ENCODE data around the gene ZNF22. TPM values are rescaled to one million over a fixed set of nuclear protein-coding genes. Genes with fewer than 3 reads are reported as not detected.

The ZNF22 gene
- total and polyA plus RNA-seq, 8 donors = 12.6 to 21.8 (median 19.4) TPM

DNA sequence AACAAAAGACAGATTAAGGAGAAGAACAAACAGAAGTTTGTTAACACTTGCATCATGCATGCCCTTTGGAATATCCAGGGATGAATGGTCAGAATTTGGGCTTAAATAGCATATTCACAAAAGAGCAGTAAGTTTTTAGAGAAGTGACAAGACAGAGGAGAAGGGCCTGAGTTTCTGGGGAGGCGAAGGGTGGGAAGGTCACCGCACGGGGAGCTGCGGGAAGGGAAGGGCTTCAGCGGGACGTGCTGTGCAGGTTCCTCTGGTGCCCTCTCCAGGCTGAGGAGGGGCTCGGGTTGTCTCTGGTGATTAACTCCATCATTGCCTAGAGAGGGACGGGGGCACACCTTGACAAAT, 10.4 kb upstream of the ZNF22 start:
- TF ChIP-seq, protein P1, sequence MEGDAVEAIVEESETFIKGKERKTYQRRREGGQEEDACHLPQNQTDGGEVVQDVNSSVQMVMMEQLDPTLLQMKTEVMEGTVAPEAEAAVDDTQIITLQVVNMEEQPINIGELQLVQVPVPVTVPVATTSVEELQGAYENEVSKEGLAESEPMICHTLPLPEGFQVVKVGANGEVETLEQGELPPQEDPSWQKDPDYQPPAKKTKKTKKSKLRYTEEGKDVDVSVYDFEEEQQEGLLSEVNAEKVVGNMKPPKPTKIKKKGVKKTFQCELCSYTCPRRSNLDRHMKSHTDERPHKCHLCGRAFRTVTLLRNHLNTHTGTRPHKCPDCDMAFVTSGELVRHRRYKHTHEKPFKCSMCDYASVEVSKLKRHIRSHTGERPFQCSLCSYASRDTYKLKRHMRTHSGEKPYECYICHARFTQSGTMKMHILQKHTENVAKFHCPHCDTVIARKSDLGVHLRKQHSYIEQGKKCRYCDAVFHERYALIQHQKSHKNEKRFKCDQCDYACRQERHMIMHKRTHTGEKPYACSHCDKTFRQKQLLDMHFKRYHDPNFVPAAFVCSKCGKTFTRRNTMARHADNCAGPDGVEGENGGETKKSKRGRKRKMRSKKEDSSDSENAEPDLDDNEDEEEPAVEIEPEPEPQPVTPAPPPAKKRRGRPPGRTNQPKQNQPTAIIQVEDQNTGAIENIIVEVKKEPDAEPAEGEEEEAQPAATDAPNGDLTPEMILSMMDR (IDR thresholded peaks at IDR 0.05) = no peak
- H3K36me3 ChIP-seq = no peaks in the 10 kb centered on the region
- H3K9me3 ChIP-seq = no peaks in the 10 kb centered on the region
- DNase-seq (peak in 3 of 6 donors; percentile 37 to 72 (median 63)), FAIRE-seq (no peak), ATAC-seq (peak in 2 of 4 donors; percentile 35 to 50)
- no peaks in the 10 kb centered on the region for H3K27me3 ChIP-seq
- peaks cover 35 to 72% (median 49%) of the 10 kb centered on the region in 3 donors for H3K4me1 ChIP-seq
- H3K4me3 ChIP-seq = peak overlapping the region in 2 of 4 donors; percentile 24 to 37
- intact Hi-C loops (cut with DNase I) = no loop called here
- WGBS, 2 donors = 26 to 31% methylated on average over 8 of the region's 8 CpGs
- peak overlapping the region in 3 of 4 donors; percentile 76 to 79 (median 77) for H3K27ac ChIP-seq

DNA sequence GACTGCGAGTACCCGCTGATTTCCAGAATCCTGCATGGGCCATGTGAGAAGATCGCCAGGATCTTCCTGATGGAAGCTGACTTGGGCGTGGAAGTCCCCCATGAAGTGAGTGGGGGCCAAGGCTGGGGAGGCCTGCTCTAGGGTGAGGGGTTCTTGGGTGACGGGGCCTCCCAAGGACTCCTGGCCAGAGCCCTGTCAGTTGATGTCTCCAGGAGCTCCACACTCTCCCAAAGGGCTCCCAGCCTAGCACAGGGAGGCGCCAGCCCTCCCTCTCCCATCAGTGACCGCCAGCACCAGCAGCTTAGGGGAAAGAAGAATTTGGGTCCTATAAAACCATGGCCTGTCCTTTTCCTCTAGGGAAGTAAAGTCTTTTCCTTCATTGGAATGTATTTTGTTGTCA, 9.8 kb upstream of the ZNF22 start:
- intact Hi-C loops (cut with DNase I) = no loop called here
- FAIRE-seq = no peak
- no peak for ATAC-seq
- Histone ChIP-seq H3K4me3 (peak overlapping the region in 2 of 4 donors; percentile 24 to 37), H3K27me3 (no peaks in the 10 kb centered on the region), H3K9me3 (no peaks in the 10 kb centered on the region), H3K36me3 (no peaks in the 10 kb centered on the region), H3K4me1 (peaks cover 41 to 72% (median 56%) of the 10 kb centered on the region in 3 donors), H3K27ac (peak overlapping the region; percentile 59 to 79 (median 75))
- TF ChIP-seq, protein P1 (IDR thresholded peaks at IDR 0.05) = no peak
- DNase-seq = peak in 2 of 6 donors; percentile 35 to 64
- 94 to 95% methylated on average over 7 of the region's 7 CpGs for WGBS, 2 donors

DNA sequence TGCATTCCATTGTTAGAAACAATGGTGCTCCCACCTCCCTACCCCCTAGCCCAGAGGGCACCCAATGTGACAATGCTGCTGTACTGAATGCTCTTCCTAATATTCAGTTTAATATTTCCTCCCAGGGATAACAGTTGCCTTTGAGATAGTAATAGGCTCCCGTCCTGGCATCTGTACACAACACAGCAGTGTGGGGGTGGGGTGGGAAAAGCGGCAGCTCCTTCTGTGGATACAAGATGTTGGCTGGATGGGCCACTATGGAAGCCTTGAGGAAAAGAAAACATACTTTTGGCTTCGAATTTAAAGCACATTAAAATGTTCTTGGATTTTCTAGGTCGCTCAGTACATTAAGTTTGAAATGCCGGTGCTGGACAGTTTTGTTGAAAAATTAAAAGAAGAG, 9.2 kb upstream of the ZNF22 start:
- DNase-seq (peak; percentile 71 to 84 (median 81)), ATAC-seq (peak; percentile 22 to 51 (median 42)), FAIRE-seq (no peak)
- intact Hi-C loops (cut with DNase I) = no loop called here
- 25 to 33% methylated on average over 5 of the region's 5 CpGs for WGBS, 2 donors
- TF ChIP-seq, protein P1 (IDR thresholded peaks at IDR 0.05) = no peak
- no peaks in the 10 kb centered on the region for H3K36me3 ChIP-seq
- H3K27ac ChIP-seq = peak overlapping the region; percentile 59 to 79 (median 75)
- peak overlapping the region in 1 of 4 donors; percentile 24 for H3K4me3 ChIP-seq
- H3K9me3 ChIP-seq = no peaks in the 10 kb centered on the region
- H3K4me1 ChIP-seq = peaks cover 46 to 74% (median 62%) of the 10 kb centered on the region in 3 donors
- H3K27me3 ChIP-seq = no peaks in the 10 kb centered on the region

DNA sequence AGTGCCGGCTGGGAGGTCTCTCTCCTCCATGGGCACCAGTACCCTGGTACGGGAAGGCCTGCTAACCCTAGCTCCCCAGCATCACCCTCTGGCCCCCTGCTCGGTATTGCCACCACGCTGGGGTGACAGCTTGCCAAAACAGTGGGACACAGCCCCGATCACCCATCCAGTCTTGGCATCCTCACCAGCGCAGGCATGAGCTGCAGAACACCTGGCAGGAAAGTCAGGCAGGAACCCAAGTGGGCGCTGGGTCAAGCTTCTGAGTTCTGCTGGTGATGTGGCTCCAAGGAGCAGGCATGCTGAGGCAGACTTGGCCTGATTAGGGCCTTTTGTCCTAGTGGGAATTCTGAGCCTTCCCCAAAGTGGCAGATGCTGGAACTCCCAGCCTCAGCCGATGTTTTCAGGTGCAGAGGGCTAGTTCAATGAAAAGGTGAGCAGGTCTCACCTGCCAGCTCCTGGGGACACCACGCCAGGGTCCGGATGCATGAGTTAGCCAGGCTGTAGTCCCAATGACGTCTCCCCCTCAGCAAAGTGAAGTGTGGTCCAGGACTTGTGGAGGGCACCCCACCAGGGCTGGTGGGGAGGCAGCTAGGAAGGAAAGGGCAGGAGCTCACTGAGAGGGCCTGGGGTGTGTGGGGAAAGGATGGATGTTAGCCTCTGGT, 8.5 kb upstream of the ZNF22 start:
- Histone ChIP-seq H3K4me3 (peak overlapping the region in 1 of 4 donors; percentile 24), H3K27ac (peak overlapping the region; percentile 59 to 79 (median 75)), H3K36me3 (no peaks in the 10 kb centered on the region), H3K27me3 (no peaks in the 10 kb centered on the region), H3K9me3 (no peaks in the 10 kb centered on the region), H3K4me1 (peaks cover 52 to 80% (median 68%) of the 10 kb centered on the region in 3 donors)
- DNase-seq (peak; percentile 79 to 95 (median 94)), ATAC-seq (peak; percentile 43 to 70 (median 58)), FAIRE-seq (no peak)
- TF ChIP-seq, protein P1 (IDR thresholded peaks at IDR 0.05) = no peak
- 40 to 43% methylated on average over 11 of the region's 11 CpGs for WGBS, 2 donors
- intact Hi-C loops (cut with DNase I) = no loop called here

DNA sequence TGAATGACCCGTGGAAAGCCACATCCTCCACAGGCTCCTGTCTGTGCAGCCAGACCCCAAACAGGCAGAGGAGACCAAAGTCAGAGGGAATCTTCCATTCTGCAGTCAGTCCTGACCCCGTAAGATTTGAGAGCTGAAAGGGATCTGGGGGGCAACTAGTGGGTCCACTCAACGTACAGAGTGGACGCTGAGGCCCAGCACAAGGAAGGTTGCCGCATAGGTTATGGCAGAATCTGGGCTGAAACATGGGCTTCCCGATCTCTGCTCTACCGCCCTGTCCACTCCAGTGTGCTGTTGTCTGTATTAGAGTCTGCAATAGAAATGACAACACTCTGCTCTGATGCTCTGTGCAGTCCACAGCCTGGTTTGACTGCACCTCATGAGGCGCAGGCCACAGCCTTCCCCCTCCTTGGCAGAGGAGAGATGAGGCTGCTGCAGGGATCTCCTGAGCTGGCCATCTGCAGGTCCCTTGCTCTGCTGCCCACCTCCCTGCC, 7.9 kb upstream of the ZNF22 start:
- FAIRE-seq (no peak), ATAC-seq (no peak), DNase-seq (peak in 1 of 6 donors; percentile 14)
- TF ChIP-seq, protein P1 (IDR thresholded peaks at IDR 0.05) = no peak
- intact Hi-C loops (cut with DNase I) = no loop called here
- Histone ChIP-seq H3K27ac (peak overlapping the region; percentile 59 to 79 (median 75)), H3K4me1 (peaks cover 56 to 85% (median 73%) of the 10 kb centered on the region in 3 donors), H3K4me3 (no peak overlapping the region), H3K9me3 (no peaks in the 10 kb centered on the region), H3K36me3 (no peaks in the 10 kb centered on the region), H3K27me3 (no peaks in the 10 kb centered on the region)
- 92 to 93% methylated on average over 8 of the region's 8 CpGs for WGBS, 2 donors
